HG02678 (cell line): ENCODE data around the gene MLH1.
"Not testable (repeated sequence)": the region's sequence is repeated elsewhere in the genome, so short reads cannot be mapped to it uniquely, and the experiment has no call there.

Experiments
- ATAC-seq: cut with Tn5 transposase; IDR thresholded peaks from one replicate; pipeline ENCODE4 v1.9.1; 2021; ENCODE audit warnings: mild to moderate bottlenecking, moderate library complexity; ENCODE audit not compliant: unreplicated experiment

MLH1 gene

GRCh38 chr3:36993326-36994283 lies at the start of gene MLH1:
Gene MLH1 (plus strand): TSS chr3:36993518. CDS start chr3:36993548, 30 bp downstream.
- ATAC-seq = peak; percentile 89

DNA sequence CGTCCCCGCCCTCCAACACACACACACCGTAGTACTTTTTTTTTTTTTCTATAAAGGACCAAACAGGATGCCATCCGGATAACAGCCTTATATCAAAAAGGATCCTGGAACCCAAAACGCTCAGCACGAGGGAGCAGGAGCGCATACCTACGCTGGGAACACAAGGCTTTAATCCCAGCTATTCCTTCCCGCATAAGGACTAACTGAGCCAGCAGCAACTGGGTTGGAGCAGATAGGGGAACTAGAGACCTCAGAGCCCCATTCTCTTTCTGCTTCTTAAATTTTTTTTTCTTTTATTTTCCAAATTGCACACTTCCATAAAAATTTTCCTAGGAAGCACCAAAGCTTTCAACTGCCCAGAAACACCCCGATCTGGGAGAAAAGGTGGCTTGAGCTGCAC lies 49.7 kb upstream of the MLH1 start:
- no peak for ATAC-seq

DNA sequence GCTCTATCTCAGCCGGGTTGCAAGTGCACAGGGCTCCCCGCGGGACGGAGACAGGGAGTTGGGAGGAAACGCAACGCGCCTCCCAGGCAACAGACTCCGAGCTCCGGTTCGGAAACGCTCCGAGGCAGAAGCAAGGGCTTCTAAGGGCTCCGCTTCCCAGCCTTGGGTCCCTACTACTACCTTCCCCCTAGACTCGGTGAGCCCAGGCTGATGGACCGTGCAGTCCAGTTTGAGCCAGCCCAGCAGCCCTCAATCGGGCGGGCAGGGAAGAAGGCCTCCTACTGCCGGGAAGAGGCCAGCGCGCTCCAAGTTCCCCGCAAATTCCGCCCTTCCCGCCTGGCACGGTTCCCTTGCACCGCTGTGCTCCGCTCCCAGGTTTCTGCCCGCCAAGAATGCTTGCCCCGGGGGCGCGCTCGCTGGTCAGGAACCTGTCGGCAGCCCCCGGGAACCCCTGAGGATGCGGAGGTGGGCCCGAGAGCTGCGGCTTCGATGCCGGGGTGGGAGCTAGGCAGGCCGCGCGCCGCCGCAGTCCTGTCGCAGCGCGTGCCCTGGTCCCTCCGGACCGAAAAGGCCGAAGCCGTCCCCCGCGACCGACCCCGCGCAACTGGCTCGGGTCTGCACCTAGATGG lies 49.2 kb upstream of the MLH1 start:
- peak; percentile 44 for ATAC-seq

DNA sequence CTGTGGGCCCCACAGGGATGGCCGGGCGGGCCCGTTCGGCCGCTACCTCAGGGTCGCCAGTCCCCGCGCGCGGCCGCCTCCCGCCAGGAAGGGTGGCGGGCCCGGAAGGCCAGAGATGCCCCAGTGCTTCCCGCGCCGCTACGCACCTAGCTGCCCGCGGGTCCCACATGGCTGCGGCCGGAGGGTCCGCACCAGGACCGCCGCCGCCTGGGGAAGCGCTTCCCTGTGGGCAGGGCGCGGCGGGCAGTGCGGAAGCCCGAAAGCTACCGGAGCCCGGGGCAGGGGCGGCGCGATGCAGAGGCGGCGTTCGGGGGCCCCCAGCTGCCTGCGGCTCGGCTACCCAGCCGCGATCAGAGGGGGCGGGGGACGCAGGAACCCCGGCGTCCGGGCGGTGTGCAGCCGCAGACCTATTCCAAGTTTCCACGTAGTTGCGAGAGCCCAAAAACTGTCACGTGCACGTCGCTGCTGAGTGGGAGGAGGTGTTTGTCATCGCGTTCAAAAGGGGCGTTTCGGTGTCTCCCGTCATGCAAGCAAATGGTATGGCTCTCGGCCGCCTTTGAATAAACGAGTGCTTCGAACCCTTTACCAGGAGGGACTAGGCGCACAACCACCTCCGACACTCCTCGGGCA lies 48.6 kb upstream of the MLH1 start, which contains the start of gene TRANK1:
Gene TRANK1 (minus strand): TSS at position 414 of the 630 bp plus-strand sequence. CDS start 245 bp downstream, at position 169.
- ATAC-seq = peak; percentile 62

DNA sequence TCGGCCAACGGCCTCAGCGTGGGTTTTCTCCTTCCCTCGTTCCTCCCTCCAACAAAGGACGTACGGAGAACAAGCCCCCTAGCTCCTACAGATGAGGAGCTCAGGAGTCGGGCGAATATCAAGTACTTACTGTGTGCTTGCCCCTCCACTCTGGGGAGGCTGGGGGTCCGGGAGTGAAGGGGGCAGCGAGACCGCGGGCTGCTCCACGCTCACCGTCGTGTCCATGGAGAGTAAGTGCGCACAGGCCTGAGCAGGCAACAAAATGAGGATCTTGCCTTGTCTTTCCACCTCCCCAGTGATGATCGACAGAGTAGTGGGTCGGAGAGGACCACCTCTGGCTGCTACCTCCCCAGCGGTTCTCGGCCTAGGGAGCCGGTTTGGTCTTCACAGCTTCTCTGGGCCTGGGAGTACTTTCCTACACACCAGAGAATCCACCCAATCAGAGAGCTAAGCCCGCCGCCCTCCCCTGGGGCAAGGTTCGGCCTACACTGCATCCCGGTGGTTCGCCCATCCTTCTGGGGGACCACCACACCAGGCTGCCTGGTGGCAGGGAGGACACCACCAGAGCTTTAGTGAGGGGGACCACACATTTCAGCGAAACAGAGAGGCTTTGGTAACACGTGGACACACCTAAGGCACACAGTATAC lies 47.9 kb upstream of the MLH1 start:
- no peak for ATAC-seq

DNA sequence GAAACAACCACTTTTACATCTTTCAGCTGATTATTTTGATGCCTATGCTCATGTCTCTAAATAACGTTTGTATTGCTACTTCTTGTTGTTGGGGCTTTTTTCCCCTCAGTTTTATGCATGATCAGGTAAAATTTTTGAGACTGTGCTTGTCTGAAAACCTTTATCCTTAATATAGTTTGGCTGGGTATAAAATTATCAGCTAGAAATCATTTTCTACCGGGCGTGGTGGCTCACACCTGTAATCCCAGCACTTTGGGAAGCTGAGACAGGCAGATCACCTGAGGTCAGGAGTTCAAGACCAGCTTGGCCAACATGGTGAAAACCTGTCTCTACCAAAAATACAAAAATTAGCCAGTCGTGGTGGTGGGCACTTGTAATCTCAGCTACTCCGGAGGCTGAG lies 45.5 kb upstream of the MLH1 start:
- not testable (repeated sequence) for ATAC-seq

DNA sequence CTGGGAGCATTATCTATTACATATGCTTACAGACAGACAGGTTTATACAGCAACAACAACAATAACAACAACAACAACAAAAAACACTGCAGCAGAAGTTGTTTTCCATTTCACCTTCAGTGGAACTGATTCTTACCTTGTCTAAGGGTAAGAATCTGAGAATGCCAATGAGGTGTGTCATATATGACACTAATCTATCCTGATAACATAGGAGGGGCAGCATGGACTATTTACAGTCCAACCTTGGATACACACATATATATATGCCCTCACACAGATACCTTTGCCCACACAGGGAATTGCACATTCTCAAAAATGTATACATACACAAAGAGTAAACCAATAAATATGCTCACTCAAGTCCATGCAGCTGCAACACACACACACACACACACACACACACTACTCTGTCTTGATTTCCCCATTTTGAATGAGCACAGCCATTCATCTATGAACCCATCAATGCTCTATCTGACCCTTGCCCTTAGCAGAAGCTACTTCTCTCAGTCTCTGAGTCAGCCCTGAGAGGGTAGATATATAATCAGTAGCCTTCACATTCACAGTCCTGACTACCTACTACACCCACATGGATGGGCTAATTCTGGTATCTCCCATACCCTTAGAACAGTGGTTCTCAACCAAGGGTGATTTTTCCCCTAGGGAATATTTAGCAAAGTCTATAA lies 38.7 kb upstream of the MLH1 start:
- ATAC-seq = no peak

DNA sequence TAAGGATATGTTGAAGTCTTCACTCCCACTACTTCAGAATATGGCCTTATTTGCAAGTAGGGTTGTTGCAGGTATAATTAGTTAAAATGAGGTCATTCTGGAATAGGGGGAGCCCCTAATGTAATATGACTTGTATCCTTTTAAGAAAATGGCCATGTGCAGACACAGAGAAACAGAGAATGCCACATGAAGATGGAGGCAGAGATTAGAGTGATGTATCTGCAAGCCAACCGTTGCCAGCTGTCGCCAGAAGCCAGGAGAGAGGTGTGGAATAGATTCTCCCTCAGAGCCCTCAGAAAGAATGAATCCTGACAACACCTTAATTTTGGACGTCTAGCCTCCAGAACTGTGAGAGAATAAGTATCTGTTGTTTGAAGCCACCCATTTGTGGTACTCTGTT lies 37.2 kb upstream of the MLH1 start:
- ATAC-seq = no peak

- no peak for ATAC-seq
Observed at GRCh38 chr3:36957063-36957462, 36.3 kb upstream of the MLH1 start.

- ATAC-seq = no peak
Observed at GRCh38 chr3:36957862-36958686, 35.2 kb upstream of the MLH1 start.

DNA sequence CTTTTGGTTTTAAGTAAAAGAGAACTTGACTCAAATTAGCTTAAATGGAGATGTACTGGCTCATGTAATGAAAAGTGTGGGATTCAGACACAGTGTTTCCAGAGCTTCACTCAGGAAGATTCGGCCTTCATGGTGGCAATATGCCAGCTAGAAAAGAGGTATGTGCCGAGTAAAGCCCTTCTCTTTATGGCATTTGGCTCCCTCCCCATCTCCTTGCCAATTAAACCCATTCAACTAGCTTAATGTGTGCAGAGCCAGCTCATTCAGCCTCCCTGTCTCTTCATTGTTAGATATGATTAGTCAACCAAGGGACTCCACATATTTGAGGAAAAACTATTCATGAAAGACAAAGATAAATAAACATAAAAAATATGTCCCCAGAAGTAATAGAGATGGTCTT lies 33.5 kb upstream of the MLH1 start:
- ATAC-seq = no peak

DNA sequence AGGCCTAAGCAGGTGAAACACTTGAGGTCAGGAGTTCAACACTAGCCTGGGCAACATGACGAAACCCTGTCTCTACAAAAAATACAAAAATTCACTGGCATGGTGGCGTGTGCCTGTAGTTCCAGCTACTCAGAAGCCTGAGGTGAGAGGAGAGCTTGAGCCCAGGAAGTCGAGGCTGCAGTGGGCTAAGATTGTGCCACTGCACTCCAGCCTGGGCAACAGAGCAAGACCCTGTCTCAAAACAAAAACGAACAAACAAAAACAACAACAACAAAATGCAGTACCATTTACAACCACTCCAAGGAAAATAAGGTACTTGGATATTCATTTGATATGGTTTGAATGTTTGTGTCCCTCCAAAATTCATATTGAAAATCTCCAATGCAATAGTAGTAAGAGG lies 32.8 kb upstream of the MLH1 start:
- ATAC-seq = no peak

DNA sequence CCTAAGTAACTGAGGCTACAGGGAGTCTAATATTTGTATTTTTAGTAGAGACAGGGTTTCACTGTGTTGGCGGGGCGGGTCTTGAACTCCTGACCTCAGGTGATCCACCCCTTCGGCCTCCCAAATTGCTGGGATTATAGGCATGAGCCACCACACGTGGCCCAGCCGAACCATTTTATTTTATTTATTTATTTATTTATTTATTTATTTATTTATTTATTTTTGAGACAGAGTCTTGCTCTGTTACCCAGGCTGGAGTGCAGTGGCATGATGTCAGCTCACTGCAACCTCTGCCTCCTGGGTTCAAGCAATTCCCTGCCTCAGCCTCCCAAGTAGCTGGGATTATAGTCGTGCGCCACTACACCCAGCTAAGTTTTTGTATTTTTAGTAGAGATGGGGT lies 30.3 kb upstream of the MLH1 start:
- ATAC-seq = not testable (repeated sequence)

DNA sequence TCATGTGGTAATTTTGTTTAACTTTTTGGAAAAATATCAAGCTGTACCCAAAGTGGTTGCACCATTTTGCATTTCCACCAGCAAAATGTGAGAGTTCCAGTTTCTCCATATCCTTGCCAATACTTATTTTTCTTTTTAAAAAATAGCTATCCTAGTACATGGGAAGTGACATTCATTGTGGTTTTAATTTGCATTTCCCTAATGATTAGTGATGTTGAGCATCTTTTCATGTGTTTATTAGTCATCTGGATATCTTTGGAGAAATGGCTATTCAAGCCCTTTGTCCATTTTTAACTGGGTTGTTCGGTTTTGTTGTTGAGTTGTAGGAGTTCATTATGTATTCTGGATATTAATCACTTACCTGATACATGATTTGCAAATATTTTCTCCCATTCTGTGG lies 29.0 kb upstream of the MLH1 start:
- ATAC-seq = no peak

DNA sequence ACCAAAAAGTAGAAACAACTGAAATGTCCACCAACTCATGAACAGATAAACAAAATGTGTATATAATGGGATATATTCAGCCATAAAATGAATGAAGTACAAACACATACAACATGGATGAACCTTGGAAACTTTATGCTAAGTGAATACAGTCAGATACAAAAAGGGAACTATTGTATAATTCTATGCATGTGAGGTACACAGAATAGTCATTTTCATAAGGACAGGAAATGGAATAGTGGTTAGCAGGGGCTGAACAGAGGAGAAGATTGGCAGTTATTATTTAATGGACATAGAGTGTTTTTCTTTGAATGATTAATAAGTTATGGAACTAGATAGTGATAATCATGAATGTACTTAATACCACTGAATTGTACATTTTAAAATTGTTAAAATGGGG lies 28.5 kb upstream of the MLH1 start:
- peak; percentile 55 for ATAC-seq

DNA sequence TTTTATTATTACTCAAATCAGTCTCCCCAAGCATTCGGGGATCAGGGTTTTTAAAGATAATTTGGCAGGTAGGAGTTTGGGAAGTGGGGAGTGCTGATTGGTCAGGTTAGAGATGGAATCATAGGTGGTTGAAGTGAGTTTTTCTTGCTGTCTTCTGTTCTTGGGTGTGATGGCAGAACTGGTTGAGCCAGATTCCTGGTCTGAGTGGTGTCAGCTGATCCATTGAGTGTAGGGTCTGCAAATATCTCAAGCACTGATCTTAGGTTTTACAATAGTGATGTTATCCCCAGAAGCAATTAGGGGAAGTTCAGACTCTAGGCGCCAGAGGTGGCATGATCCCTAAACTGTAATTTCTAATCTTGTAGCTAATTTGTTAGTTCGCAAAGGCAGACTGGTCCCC lies 27.9 kb upstream of the MLH1 start:
- no peak for ATAC-seq

DNA sequence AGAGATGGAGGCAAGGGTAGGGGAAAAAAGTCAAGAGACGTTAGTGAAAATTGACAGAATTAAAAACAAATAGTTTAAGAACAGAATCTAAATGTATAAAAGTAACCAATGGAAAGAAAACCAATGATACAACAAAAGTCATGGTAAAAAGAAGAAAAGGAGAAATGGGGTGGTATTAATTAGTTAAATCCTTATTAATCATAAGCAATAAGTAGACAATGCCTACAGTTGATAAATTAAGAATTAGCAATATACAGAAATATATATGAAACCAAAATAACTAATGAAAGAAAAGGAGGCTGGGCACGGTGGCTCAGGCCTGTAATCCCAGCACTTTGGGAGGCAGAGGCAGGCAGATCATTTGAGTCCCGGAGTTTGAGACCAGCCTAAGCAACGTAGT lies 24.2 kb upstream of the MLH1 start:
- no peak for ATAC-seq

DNA sequence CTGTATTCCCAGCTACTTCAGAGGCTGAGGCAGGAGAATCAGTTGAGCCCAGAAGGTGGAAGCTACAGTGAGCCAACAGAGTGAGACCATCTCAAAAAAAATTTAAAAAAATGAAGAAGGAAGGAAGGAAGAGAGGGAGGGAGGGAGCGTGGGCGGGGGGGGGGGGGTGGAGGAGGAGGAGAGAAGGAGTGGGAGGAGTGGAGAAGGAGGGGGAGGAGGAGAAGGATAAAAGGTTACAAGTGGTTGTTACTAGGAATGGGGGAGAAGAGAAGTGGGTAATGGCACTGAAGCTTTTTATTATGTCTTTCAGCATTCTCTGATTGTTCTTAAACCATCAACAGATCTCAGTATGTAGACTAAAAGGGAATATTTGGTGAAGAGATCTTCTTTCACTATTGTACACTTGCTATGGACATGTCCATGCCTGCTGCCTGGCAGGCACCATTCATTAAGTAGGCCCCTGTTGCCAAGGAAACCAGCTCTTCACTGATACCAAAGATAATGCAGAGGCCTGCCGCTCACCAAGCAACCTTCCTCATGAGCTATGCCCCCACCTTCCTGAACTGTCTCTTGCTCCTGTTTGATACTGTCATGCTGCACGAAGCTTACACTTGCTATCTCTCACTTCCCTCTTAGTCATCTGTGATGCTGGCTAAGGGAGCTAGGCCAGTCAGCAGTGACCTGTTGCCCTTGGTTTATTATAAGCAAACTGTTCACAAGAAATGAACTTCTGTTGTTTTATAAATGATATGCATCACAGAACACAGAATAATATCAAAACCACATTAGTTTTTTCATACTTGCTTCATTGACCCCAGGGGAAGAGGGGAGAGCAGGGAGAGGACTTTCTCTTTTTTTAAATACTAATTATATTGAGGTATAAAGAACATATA lies 23.5 kb upstream of the MLH1 start:
- peak; percentile 98 for ATAC-seq

DNA sequence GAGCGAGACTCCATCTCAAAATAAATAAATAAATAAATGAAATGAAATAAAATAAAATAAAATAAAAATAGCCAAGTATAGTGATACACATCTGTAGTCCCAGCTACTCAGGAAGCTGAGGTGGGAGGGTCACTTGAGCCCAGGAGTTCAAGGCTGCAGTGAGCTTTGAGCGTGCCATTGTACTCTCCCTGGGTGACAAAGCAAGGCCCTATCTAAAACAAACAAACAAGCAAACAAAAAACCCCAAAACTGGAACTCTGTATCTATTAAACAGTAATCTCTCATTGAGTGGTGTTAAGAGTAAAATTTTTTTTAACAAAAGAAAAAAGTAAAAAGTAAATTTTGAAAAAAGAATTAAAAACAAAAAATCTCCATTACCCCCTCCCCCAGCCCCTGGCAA lies 21.2 kb upstream of the MLH1 start:
- ATAC-seq = no peak
